HG03095 (cell line): Measurements from ENCODE around the gene SEC63.
"Not testable (repeated sequence)": the region's sequence is repeated elsewhere in the genome, so short reads cannot be mapped to it uniquely, and the experiment has no call there.

Source experiments
- ATAC-seq: cut with Tn5 transposase; IDR thresholded peaks from one replicate; pipeline ENCODE4 v1.9.1; 2021; ENCODE audit warnings: moderate library complexity; ENCODE audit not compliant: unreplicated experiment

The SEC63 gene

GRCh38 chr6:107976155-107976783, 18.3 kb upstream of the SEC63 start:
- ATAC-seq = no peak

- ATAC-seq = no peak
Measured at GRCh38 chr6:107973594-107973993, 15.6 kb upstream of the SEC63 start.

- ATAC-seq = no peak
Measured at GRCh38 chr6:107972413-107973096, 14.5 kb upstream of the SEC63 start.

GRCh38 chr6:107971181-107971580, 13.2 kb upstream of the SEC63 start:
- no peak for ATAC-seq

GRCh38 chr6:107970255-107970654, 12.2 kb upstream of the SEC63 start:
- ATAC-seq = no peak

- ATAC-seq = no peak
Measured at GRCh38 chr6:107968081-107968480, 10.1 kb upstream of the SEC63 start.

- ATAC-seq = no peak
Measured at GRCh38 chr6:107965746-107966145, 7.7 kb upstream of the SEC63 start.

- ATAC-seq = no peak
Measured at GRCh38 chr6:107962723-107963122, 4.7 kb upstream of the SEC63 start.

- no peak for ATAC-seq
Measured at GRCh38 chr6:107959392-107959791, 1.4 kb upstream of the SEC63 start.

GRCh38 chr6:107958689-107959362, 818 bp upstream of the SEC63 start:
- ATAC-seq = not testable (repeated sequence)

- ATAC-seq = peak; percentile 36
Measured at GRCh38 chr6:107957308-107957908, 600 bp downstream of the SEC63 start.

GRCh38 chr6:107956586-107957307, 1.3 kb downstream of the SEC63 start:
- ATAC-seq = no peak

GRCh38 chr6:107956181-107956580, 1.8 kb downstream of the SEC63 start:
- no peak for ATAC-seq

- ATAC-seq = not testable (repeated sequence)
Measured at GRCh38 chr6:107953858-107954414, 4.1 kb downstream of the SEC63 start.

- no peak for ATAC-seq
Measured at GRCh38 chr6:107943626-107944439, 14.2 kb downstream of the SEC63 start.

GRCh38 chr6:107942142-107942541, 15.9 kb downstream of the SEC63 start:
- ATAC-seq = no peak

- no peak for ATAC-seq
Measured at GRCh38 chr6:107941627-107942026, 16.4 kb downstream of the SEC63 start.

GRCh38 chr6:107941199-107941598, 16.8 kb downstream of the SEC63 start:
- ATAC-seq = no peak

GRCh38 chr6:107936910-107937292, 21.1 kb downstream of the SEC63 start:
- not testable (repeated sequence) for ATAC-seq
